GM12891 (cell line): ENCODE results near the gene DIP2C.

Experiments used
- DNase-seq: peaks from one replicate; pipeline ENCODE4 v3.0.0; 2011; ENCODE audit warnings: low spot score; ENCODE audit not compliant: insufficient read length
- FAIRE-seq: peaks from 2 replicates; lab custom pipeline; 2011; peaks lifted over from hg19 to GRCh38; lab: Jason Lieb, UNC
- PAX5 ChIP-seq: IDR thresholded peaks from 2 replicates; pipeline ENCODE4 v1.6.1; 2011; ENCODE audit warnings: low read length, moderate library complexity, mild to moderate bottlenecking; ENCODE audit not compliant: insufficient read depth, severe bottlenecking
- POLR2A ChIP-seq: IDR thresholded peaks from 2 replicates; pipeline ENCODE4 v1.6.1; 2011; ENCODE audit warnings: low read depth, low read length, control low read depth
- POLR2AphosphoS5 ChIP-seq: IDR thresholded peaks from 2 replicates; pipeline ENCODE4 v1.6.1; 2011; ENCODE audit warnings: low read depth, low read length, control low read depth
- POU2F2 ChIP-seq: IDR thresholded peaks from 2 replicates; pipeline ENCODE4 v1.6.1; 2011; ENCODE audit warnings: low read depth, mild to moderate bottlenecking, control low read depth, low read length, moderate library complexity
- SPI1 ChIP-seq: IDR thresholded peaks from 2 replicates; pipeline ENCODE4 v1.6.1; 2011; ENCODE audit warnings: low read depth, low read length, control low read depth
- TAF1 ChIP-seq: IDR thresholded peaks from 2 replicates; pipeline ENCODE4 v1.6.1; 2011; ENCODE audit warnings: low read depth, low read length, control low read depth

DIP2C gene

DNA sequence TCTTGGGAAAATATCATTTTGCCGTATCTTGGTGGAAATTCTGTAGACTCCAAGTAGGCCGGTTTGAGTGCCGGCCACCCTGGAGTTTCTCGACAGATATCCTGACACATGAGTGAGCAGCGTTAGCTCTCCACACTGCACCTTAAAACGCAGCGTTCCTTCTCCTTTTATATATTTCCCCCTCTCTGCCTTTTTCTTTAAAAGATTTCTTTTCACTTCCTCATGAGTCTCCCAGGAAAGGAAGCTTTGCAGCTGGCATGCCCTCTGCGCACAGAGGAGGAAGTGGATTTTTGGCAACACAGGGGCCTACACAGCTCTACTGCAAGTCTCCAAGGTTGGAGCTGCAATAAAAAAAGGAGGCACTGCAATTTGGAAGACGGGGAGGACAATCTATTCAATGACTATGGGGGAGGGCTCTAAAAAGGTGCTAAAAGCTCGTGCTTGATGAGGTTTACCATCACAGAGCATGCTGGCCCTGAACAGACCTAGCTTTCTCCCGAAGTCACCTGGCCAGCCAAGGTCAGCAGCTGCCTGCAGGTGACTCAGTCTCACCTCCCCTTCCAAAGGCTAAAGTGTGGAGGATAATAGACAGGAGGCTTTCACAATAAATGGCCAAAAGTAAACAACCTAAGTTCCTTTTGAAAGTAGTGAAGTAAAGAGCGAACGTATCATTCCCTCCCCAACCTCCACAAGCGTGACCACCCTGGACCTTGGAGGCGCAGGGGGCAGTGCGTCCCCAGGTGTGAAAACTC is 301.4 kb downstream of the DIP2C start:
- DNase-seq (no peak), FAIRE-seq (no peak)
- TF ChIP-seq TAF1 = no peak
- no peak for TF ChIP-seq POLR2A
- no peak for TF ChIP-seq SPI1
- no peak for TF ChIP-seq POLR2AphosphoS5
- no peak for TF ChIP-seq PAX5

DNA sequence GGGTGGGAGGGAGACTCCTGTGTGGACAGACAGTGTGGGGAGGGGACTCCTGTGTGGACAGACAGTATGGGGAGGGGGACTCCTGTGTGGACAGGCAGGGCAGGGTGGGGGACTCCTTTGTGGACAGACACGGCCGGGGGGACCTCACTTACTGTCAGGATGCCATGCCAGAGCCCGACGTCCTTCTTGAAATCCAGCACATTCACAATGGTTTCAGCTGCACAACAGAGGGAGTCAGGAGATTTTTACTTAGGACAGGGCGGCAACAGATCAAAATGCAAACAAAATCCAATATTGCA is 301.9 kb downstream of the DIP2C start:
- FAIRE-seq (no peak), DNase-seq (no peak)
- TF ChIP-seq POLR2AphosphoS5 = no peak
- no peak for TF ChIP-seq SPI1
- no peak for TF ChIP-seq POU2F2
- TF ChIP-seq PAX5 = no peak
- TF ChIP-seq TAF1 = no peak
- no peak for TF ChIP-seq POLR2A

DNA sequence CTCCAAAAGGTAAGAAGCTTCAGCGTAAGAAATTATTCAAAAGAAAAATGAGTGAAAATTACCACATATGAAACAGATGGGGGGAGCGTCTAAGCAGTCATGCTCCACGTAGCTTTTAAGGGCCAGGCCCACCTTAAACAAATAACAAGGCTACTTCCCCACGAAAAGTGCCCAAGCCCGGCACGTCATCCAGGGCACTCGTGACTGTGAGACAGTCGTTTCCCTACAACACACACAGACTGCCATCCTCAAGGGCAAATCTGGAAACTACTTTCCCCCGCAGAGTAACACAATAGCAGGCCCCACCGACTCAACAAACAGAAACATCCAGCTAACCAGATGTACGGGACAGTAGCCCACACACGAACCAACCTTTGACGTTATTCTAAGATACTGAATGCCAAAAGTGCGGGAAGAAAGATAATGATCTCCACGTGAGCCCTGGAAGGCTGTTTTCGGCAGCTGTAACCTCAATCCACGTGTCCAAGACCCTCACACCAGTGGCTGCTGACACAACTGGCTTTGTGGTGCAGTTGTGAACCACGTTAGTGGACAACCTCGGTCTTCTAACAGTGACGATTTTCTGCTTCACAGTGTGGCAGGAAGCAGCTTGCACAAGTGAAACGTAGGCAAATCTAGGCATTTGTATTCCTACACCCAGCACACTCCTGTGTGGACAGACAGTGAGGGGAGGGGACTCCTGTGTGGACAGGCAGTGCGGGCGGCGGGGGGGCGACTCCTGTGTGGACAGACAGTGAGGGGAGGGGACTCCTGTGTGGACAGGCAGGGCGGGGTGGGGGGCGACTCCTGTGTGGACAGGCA is 302.5 kb downstream of the DIP2C start:
- FAIRE-seq (no peak), DNase-seq (no peak)
- TF ChIP-seq POLR2A (no peak), PAX5 (no peak), TAF1 (no peak), POLR2AphosphoS5 (no peak), POU2F2 (no peak), SPI1 (no peak)

DNA sequence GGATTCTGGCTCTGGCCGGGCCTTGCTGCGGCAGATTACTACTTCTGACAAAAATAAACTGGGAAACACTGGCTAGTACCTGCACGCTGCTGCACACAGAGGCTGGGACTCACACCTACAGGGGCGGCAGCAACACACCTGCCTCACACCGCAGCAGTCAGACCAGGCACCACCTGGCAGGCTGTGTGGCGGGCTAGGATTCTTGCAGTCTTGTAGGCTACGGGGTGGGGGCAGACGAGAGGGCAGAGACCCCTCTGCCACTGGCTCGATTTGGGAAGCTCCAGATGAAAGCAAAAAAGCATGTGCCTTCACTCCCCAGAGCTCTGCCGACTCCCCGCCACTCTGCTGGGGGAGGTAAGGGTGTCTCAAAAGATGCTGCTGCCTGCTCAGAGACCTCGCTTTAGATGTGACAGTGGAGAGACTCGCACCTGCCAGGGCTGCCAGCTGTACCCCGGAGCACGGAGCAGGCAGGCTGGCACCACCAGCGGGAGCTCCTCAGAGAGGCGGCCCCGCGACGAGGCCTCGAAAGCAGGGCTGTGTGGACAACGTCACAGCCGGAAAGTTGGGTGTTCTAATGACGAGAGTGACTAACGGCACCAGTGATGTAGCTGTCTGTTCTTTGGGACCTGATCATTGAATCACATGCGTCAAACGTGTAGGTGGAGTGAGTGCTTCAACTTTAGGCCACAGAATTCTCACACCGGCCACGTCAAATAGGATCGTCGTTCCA is 303.7 kb downstream of the DIP2C start:
- TF ChIP-seq POLR2A (no peak), POU2F2 (no peak), SPI1 (no peak), PAX5 (no peak), POLR2AphosphoS5 (no peak), TAF1 (no peak)
- no peak for DNase-seq
- FAIRE-seq = no peak

DNA sequence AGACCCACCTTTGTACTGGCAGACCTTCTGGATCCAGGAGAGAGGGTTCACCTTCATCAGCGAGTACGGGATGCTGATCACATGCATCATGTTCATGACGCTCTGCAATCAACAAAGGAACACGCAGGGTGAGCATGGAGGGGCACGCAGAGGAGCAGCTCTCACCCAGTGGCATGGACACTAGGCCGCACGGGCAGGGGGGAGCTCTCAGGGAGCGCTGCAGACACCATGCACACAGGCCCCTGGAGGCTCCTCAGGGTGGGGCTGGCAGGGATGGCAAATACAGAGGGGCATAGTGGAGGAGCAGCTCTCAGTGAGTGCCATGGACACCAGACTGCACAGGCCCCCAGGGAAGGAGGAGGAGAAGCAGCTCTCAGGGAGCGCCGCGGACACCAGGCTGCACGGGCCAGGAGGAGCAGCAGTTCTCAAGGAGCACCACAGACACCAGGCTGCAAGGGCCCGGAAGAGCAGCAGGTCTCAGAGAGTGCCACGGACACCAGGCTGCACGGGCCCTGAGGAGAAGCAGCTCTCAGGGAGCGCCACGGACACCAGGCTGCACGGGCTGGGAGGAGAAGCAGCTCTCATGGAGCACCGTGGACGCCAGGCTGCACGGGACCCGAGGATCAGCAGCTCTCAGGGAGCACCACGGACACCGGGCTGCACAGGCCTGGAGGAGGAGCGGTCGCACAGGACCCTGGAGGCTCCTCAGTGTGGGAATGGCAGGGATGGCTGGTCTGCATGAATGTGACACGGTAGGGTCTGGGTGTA is 304.7 kb downstream of the DIP2C start:
- no peak for FAIRE-seq
- TF ChIP-seq TAF1 = no peak
- TF ChIP-seq SPI1 = no peak
- TF ChIP-seq POU2F2 = no peak
- TF ChIP-seq POLR2AphosphoS5 = no peak
- DNase-seq = no peak

DNA sequence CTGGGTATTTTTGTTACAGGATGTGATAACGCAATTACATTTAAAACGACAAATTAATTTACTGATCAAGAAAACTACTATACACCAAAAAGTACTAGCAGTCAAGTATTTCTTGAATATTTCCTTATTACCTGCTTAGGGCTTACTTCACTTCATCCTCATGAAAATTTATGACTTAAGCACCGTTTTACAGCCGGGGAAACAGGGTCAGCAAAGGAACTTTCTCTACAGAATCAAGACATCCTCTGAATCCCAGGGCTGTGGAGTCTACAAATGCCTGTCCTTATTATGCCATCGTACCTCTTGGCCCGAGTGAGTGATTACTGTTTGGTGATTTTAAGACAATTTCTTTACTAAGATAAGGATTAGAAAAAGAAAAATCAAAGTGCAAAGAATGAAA is 305.9 kb downstream of the DIP2C start:
- FAIRE-seq (no peak), DNase-seq (no peak)
- TF ChIP-seq SPI1 (no peak), TAF1 (no peak), POU2F2 (no peak), POLR2AphosphoS5 (no peak), PAX5 (no peak), POLR2A (no peak)

DNA sequence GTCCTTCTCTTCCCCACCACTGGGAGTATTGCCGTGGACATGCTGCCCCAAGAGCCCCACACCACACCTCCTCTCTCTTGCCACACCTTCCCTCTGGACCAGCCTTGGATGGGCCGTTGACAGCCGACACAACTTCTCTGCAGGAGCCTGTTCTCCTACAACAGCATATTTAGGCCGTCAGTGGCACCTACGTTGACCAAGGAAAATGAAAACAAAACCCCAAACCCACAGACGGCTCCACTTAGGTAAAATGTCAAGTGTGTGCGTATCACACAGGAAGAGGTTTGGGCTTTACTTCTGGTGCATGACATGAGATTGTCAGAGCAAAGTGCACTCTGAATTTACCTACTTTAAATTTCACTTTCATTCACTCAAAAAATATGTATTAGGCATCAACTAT is 307.7 kb downstream of the DIP2C start:
- DNase-seq = no peak
- FAIRE-seq = peak; percentile 77
- TF ChIP-seq POLR2A = no peak
- no peak for TF ChIP-seq POLR2AphosphoS5
- TF ChIP-seq PAX5 = no peak
- no peak for TF ChIP-seq TAF1
- no peak for TF ChIP-seq SPI1
- TF ChIP-seq POU2F2 = no peak

DNA sequence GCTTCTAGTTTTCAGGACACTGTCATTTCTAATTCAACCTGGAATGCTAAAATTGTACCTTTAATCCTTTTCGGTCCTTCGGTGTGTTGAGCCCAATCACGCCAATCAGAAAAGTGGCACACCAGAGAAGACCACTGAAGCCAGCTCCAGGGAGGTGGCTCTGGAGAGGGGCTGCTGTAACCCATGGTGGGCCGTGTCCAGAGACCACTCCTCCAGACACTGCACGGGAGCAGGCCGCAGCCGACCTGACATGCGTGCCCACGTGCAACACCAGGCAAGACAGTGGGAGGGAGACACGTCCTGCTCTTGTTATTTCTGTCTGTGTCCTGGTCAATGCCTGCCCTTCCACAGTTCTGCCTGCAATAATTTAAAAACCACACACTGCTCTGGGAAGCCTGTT is 308.1 kb downstream of the DIP2C start:
- TF ChIP-seq POU2F2 = no peak
- no peak for TF ChIP-seq PAX5
- TF ChIP-seq SPI1 = no peak
- no peak for TF ChIP-seq TAF1
- DNase-seq (no peak), FAIRE-seq (no peak)

DNA sequence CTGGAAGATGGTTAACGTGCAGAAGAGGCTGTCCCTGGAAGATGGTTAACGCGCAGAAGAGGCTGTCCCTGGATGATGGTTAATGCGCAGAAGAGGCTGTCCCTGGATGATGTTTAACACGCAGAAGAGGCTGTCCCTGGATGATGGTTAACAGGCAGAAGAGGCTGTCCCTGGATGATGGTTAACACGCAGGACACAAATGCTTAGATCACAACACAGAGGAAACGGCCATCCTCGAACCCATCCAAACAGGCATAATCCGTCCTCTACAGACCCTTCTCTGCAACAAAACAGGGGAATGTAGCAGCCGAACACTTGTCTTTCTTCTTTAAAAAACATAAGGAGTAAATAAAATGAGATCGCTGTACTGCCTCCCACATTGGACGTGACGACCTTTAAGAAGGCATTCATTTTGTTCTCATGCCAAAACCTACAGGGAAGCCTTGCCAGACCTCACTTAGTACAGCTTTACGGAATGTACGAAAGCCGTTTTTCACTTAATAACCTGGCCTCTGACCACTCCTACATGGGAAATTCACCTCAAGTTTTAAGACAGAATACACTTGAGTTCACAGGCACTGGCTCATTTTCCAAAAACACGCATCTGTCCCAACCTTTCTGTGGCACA is 309.0 kb downstream of the DIP2C start:
- no peak for TF ChIP-seq POU2F2
- TF ChIP-seq POLR2A = no peak
- no peak for TF ChIP-seq SPI1
- TF ChIP-seq TAF1 = no peak
- no peak for TF ChIP-seq PAX5
- no peak for TF ChIP-seq POLR2AphosphoS5
- DNase-seq (no peak), FAIRE-seq (no peak)
